HS-5 (cell line): Measurements from ENCODE around the gene MGAT4A.
"Not testable (repeated sequence)": the region's sequence is repeated elsewhere in the genome, so short reads cannot be mapped to it uniquely, and the experiment has no call there.

ENCODE experiments used
- DNase-seq: peaks from one replicate; pipeline ENCODE4 v3.0.0-alpha.2; 2012; ENCODE audit warnings: low read depth

The MGAT4A gene

GRCh38 chr2:98607104-98607503, 123.8 kb downstream of the MGAT4A start:
- DNase-seq, result no peak

- DNase-seq, result no peak
Measured at GRCh38 chr2:98606431-98606830, 124.5 kb downstream of the MGAT4A start.

DNA sequence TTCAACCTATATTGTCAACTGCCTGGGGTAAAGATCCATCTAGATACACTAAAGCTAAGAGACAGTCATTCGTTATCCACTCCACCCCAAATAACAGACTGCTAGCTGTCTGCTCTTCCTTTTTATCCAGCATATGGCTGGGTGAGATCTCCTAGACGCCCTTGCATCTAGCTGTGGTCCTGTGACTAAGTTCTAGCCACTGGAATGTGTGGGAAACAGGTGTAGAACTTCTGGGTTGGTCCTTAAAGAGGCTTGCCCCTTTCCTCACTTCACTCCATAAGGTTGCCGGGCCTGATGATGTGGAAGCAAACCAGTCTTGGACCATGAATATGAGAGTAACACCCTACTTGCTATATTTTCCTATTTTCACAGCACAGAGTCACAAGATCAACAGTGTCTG, 125.9 kb downstream of the MGAT4A start:
- DNase-seq, result no peak

DNA sequence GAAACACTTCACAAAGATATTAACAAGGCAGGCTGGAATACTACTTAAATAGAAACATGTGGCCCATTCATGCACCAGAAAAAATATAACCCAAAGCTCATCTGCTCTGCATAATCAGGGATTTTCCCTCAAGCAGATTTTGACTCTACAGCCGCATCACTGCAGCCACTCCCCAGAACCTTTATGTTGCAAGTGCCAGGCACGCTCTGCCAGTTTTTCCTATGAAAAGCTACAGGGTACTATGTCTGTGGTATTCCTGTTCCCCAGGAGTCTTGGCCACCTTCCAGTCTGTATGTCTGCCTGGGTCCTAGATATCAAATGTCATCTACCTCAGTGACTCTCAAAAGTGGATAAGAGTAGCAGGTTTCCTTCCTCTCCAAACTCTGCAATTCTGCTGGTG, 126.4 kb downstream of the MGAT4A start:
- DNase-seq, result no peak

DNA sequence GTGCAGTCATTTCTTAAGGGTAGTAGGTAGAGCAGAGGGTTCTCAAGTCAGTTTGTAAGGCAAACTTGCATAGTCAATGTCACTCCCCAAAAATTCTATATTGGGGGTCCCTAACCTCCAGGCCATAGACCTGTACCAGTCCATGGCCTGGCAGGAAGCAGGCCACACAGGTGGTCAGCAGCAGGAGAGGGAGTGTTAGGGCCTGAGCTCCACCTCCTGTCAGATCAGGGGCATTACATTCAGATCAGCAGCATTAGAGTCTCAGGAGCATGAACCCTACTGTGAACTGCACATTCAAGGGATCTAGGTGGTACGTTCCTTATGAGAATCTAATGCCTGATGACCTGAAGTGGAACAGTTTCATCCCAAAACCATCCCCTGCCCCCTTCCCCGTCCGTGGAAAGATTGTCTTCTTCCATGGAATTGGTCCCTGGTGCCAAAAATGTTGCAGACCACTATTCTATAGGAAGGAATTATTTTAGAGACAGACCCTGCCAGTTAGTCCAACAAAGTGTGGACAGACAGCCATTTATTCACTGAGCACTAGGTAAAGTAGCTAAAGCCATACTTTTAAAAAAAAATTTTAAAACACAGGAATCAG, 129.3 kb downstream of the MGAT4A start:
- DNase-seq, result no peak

DNA sequence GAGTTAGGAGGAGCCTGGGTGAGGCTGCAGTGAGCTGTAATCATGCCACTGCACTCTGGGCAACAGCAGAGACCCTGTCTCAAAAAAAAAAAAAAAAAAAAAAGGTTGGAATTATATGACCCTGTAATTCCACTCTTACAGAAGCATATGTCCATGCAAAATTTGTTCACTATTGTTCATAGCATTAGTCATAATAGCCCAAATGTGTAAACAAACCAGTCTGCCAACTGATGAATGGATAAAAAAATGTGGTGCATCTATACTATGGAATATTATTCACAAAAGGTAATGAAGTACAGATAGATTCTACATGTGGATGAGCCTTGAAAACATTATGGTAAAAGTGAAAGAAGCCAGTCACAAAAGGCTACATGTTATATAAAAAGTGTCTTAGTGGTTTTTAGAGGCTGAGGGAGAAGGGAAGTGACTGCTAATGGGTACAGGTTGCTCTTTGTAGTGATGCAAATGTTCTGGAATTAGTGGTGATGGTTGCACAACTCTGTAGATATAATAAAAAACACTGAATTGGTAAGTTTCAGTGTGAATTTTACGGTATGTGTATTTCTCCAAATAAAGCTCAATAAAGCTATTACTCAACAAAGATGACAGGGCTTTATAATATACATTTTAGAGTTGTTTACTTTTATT, 132.0 kb downstream of the MGAT4A start:
- DNase-seq, result peak; percentile 94

- DNase-seq, result not testable (repeated sequence)
Measured at GRCh38 chr2:98594665-98595064, 136.3 kb downstream of the MGAT4A start.

DNA sequence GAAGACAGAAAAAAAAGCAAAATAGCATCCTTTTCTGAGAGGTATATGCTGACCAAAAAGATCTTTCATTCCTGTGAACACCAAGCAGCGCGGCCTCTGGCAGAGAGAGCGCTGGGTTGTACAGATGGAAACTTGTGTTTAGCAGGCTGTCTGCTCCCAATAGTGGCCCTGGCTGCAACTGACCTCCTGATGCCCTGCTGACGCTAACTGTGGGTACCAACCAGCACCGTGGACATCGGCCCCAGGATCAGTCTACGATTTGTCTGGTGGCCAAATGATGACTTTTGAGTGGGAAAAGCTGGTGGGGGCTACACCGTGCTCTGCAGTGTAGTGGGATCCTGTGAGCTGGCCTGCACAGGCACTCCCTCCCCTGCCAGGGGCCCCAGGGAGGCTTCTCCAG, 138.4 kb downstream of the MGAT4A start:
- no peak for DNase-seq

GRCh38 chr2:98589489-98589888, 141.4 kb downstream of the MGAT4A start:
- no peak for DNase-seq

- no peak for DNase-seq
Measured at GRCh38 chr2:98588880-98589431, 142.0 kb downstream of the MGAT4A start.

GRCh38 chr2:98586551-98587140, 144.3 kb downstream of the MGAT4A start:
- no peak for DNase-seq

DNA sequence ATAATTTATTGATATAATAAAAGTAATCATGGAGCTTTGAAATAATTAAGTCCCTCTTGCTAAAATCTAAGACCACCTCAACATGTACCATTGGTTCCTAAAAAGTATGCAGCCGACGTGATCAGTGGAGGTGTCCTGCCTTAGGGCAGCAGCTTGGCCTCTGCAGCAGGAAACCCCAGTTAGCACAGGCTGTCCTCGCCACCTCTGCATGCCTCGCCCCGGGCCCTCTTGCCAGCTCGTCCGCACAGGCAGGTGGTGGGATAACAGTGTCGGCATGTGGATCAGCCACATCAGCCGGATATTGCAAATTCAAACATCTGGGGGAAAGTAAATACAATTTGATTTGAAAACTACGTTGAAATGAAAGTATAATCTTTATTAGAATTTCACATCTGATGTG, 145.5 kb downstream of the MGAT4A start:
- no peak for DNase-seq

GRCh38 chr2:98583816-98584618, 146.9 kb downstream of the MGAT4A start:
- no peak for DNase-seq

GRCh38 chr2:98583276-98583675, 147.7 kb downstream of the MGAT4A start:
- no peak for DNase-seq

- no peak for DNase-seq
Measured at GRCh38 chr2:98582523-98582922, 148.4 kb downstream of the MGAT4A start.

DNA sequence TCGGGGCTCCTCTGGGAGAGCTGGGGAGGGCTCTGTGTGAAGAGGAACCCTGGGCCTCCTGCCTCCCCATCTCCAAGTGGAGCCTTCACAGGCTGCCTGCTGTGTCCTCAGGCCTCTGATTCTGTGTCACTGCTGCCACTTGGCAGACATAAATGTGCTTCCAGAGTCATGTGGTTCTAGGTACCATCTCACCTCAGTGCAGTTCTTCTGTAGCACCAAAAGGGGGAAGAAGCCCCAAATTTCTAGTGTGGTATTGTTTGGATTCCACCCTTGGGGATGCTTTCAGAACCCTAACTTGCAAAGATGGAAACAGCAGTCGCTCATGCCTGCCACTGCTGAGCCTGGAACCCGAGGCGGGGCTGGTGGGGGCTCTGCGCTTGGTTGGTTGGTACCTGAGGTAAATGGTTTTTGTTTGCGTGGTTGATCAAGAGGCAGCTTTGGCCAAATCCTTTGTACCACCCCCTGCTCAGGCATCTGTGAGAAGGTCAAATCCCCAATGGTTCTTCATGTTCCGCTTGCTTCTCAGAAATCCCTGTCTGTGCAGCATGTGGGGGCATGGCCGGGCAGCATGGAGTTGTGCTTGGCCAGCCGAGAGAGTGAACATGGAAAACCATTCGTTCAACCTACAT, 150.2 kb downstream of the MGAT4A start:
- no peak for DNase-seq

DNA sequence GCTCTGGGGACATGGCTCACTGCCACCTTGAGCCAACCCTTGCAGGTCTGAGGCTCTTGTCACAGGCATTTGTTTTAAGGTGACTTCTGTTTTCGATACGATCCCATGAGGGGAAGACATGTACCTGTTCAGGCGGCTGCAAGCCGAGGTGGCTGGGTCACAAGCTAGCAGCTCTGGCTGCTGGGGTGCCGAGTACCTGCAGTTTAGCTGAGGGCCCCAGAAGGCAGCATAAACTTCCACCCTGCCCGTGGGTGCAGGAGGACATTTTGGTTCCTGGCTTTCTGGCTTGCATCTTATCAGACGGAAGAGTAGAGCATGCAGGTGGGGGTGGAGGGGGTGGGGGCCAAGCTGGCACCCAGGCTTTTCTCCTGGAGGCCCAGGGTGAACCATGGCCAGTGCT, 151.0 kb downstream of the MGAT4A start:
- DNase-seq, result no peak

GRCh38 chr2:98578231-98578630, 152.7 kb downstream of the MGAT4A start:
- no peak for DNase-seq

- no peak for DNase-seq
Measured at GRCh38 chr2:98577313-98577712, 153.6 kb downstream of the MGAT4A start.

GRCh38 chr2:98576666-98577312, 154.1 kb downstream of the MGAT4A start:
- no peak for DNase-seq

- no peak for DNase-seq
Measured at GRCh38 chr2:98573426-98573825, 157.5 kb downstream of the MGAT4A start.

GRCh38 chr2:98572676-98573075, 158.3 kb downstream of the MGAT4A start:
- DNase-seq, result no peak
